Measurements from ENCODE around the gene WNT9A. TPM values are rescaled to one million over a fixed set of nuclear protein-coding genes. Genes with fewer than 3 reads are reported as not detected.
A peak's percentile ranks its signal among the peaks of the same experiment; 100 is the strongest.

WNT9A gene
- total and polyA plus RNA-seq, 12 donors = 0.18 to 2.9 (median 1.0) TPM

- Histone ChIP-seq H3K27me3 (no peaks in the 10 kb centered on the region), H3K4me1 (replicated peaks in 1 of 2) (peaks cover 24 to 28% of the 10 kb centered on the region in 2 donors), H3K9me3 (replicated peaks in 1 of 3) (no peaks in the 10 kb centered on the region), H3K36me3 (replicated peaks in 1 of 2) (no peaks in the 10 kb centered on the region), H3K4me3 (no peak overlapping the region), H3K27ac (no peak overlapping the region)
- intact Hi-C loops (cut with DNase I) = no loop called here
- TF ChIP-seq CTCF (IDR thresholded peaks at IDR 0.05) (no peak), POLR2A (IDR thresholded peaks at IDR 0.05) (no peak)
- DNase-seq = peak in 4 of 7 donors; percentile 2 to 23 (median 7)
- WGBS, 4 donors = 81 to 93% (median 87%) methylated on average over 12 of the region's 12 CpGs
Observed at GRCh38 chr1:227943381-227944089, 4.2 kb downstream of the WNT9A start.

GRCh38 chr1:227942716-227943261 lies 4.9 kb downstream of the WNT9A start:
- no peaks in the 10 kb centered on the region for H3K36me3 ChIP-seq (replicated peaks in 1 of 2)
- intact Hi-C loops (cut with DNase I) = no loop called here
- TF ChIP-seq CTCF (IDR thresholded peaks at IDR 0.05) = no peak
- no peak for TF ChIP-seq POLR2A (IDR thresholded peaks at IDR 0.05)
- H3K27me3 ChIP-seq = no peaks in the 10 kb centered on the region
- no peak overlapping the region for H3K4me3 ChIP-seq
- H3K4me1 ChIP-seq (replicated peaks in 1 of 2) = peaks cover 20 to 23% of the 10 kb centered on the region in 2 donors
- WGBS, 4 donors = 83 to 100% (median 92%) methylated on average over 1 to 8 of the region's 8 CpGs
- no peaks in the 10 kb centered on the region for H3K9me3 ChIP-seq (replicated peaks in 1 of 3)
- peak in 4 of 7 donors; percentile 7 to 28 (median 14) for DNase-seq
- H3K27ac ChIP-seq = no peak overlapping the region

- Histone ChIP-seq H3K9me3 (replicated peaks in 1 of 3) (no peaks in the 10 kb centered on the region), H3K36me3 (replicated peaks in 1 of 2) (no peaks in the 10 kb centered on the region), H3K4me3 (no peak overlapping the region), H3K27me3 (no peaks in the 10 kb centered on the region), H3K4me1 (replicated peaks in 1 of 2) (peaks cover 19 to 20% of the 10 kb centered on the region in 2 donors), H3K27ac (no peak overlapping the region)
- intact Hi-C loops (cut with DNase I) = no loop called here
- no peak for TF ChIP-seq CTCF (IDR thresholded peaks at IDR 0.05)
- no peak for TF ChIP-seq POLR2A (IDR thresholded peaks at IDR 0.05)
- 76 to 79% (median 77%) methylated on average over 5 to 15 of the region's 15 CpGs for WGBS, 4 donors
- peak in 4 of 7 donors; percentile 9 to 34 (median 13) for DNase-seq
Observed at GRCh38 chr1:227942021-227942715, 5.6 kb downstream of the WNT9A start.

- TF ChIP-seq POLR2A (IDR thresholded peaks at IDR 0.05) (no peak), CTCF (IDR thresholded peaks at IDR 0.05) (no peak)
- DNase-seq = peak in 5 of 7 donors; percentile 8 to 39 (median 12)
- WGBS, 4 donors = 81 to 91% (median 83%) methylated on average over 3 to 15 of the region's 15 CpGs
- intact Hi-C loops (cut with DNase I) = no loop called here
- Histone ChIP-seq H3K36me3 (replicated peaks in 1 of 2) (no peaks in the 10 kb centered on the region), H3K4me3 (no peak overlapping the region), H3K27ac (no peak overlapping the region), H3K4me1 (replicated peaks in 1 of 2) (peaks cover 13 to 15% of the 10 kb centered on the region in 2 donors), H3K9me3 (replicated peaks in 1 of 3) (no peaks in the 10 kb centered on the region), H3K27me3 (no peaks in the 10 kb centered on the region)
Observed at GRCh38 chr1:227941509-227942020, 6.2 kb downstream of the WNT9A start.
